GM10248 (cell line): ENCODE measurements around the gene TOR4A.

Experiments used
- CTCF ChIA-PET: fragments of 300-600 bp; sonication (Branson Sonifier 250); formaldehyde crosslinking; extraction: SDS; loops from one replicate; lab custom pipeline; 2021; ENCODE audit warnings: antibody characterized with exemption; lab: Yijun Ruan, JAX
- POLR2A ChIA-PET: fragments of 350-650 bp; sonication (Branson Sonifier 250); formaldehyde crosslinking; extraction: SDS; loops from one replicate; lab custom pipeline; 2020; ENCODE audit warnings: antibody characterized with exemption; lab: Yijun Ruan, JAX
- DNase-seq: peaks from one replicate; pipeline ENCODE4 v3.0.0; 2012; ENCODE audit errors: extremely low spot score
- TF ChIP-seq, protein P1 (sequence below): IDR thresholded peaks from 2 replicates; pipeline ENCODE4 v1.5.1; 2012; ENCODE audit warnings: mild to moderate bottlenecking, low read depth; ENCODE audit errors: extremely low read depth, missing control alignments, control extremely low read depth

TOR4A gene

GRCh38 chr9:137275203-137275587, 2.3 kb upstream of the TOR4A start:
- CTCF ChIA-PET: interaction anchor here (1.0 to 1.8 kb wide), 5 partner anchors 11 to 171 kb away, joined by 3 to 5 read pairs (median 4); no protein-coding TSS in a partner anchor
- TF ChIP-seq, protein P1, sequence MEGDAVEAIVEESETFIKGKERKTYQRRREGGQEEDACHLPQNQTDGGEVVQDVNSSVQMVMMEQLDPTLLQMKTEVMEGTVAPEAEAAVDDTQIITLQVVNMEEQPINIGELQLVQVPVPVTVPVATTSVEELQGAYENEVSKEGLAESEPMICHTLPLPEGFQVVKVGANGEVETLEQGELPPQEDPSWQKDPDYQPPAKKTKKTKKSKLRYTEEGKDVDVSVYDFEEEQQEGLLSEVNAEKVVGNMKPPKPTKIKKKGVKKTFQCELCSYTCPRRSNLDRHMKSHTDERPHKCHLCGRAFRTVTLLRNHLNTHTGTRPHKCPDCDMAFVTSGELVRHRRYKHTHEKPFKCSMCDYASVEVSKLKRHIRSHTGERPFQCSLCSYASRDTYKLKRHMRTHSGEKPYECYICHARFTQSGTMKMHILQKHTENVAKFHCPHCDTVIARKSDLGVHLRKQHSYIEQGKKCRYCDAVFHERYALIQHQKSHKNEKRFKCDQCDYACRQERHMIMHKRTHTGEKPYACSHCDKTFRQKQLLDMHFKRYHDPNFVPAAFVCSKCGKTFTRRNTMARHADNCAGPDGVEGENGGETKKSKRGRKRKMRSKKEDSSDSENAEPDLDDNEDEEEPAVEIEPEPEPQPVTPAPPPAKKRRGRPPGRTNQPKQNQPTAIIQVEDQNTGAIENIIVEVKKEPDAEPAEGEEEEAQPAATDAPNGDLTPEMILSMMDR: no peak
- POLR2A ChIA-PET: interaction anchor here (1.1 to 1.3 kb wide), 3 partner anchors 30 to 34 kb away, joined by 3 to 4 read pairs (median 4); partner anchors contain the start of gene TUBB4B
- DNase-seq: no peak

DNA sequence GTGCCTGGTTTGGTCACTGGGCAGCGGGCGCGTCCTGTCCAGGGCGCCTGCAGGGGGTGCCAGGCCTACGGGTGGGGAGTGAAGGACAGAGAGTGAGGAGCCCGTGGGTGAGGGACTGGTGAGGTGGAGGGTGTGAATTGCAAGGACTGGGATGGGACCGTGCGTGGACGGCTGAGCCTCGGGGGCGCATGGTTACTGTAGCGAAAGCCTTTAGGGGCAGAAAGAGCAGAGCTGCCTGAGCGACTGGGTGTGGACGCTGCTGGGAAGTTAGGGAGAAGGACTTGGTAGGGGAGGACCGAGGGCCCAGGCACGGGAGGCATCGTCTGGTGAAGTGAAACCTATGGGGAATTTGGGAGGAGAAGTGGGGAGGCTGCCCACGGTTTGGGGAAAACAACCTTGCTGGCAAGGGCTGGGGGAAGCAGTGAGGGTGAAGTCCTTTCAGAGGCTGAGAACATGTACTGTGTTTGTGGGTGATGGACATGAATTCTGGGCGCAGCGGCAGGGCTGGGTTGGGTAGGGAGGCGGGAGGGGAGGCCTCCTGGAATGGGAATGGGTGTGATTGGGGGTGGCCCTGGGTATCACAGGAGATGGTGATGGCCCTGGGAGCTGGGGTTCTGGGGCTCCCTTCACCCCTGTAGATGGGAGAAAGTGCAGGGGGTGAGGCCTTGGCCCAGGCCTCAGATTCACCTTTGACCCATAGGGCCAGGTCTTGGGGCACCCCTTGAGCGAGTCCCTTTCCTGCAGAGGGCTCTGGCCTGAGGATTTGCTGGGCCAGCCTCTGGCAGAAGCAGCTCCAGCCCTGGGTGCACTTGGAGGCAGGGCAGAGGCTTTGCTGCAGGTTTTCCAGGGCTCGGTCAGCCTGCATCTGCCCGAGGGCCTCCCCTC, 1.7 kb upstream of the TOR4A start:
- ChIA-PET CTCF (interaction anchor here (1.0 to 2.4 kb wide), 3 partner anchors 11 to 26 kb away, joined by 3 to 11 read pairs (median 6); partner anchors contain the start of gene NRARP), POLR2A (interaction anchor here (2.0 kb wide), 1 partner anchor 26 kb away, joined by 7 read pairs; the partner anchor contains the start of gene NRARP)
- TF ChIP-seq, protein P1: no peak
- DNase-seq: no peak

GRCh38 chr9:137276473-137277328, 825 bp upstream of the TOR4A start:
- TF ChIP-seq, protein P1: no peak
- POLR2A ChIA-PET: interaction anchor here (0.6 to 2.0 kb wide), 6 partner anchors 11 to 347 kb away, joined by 3 to 7 read pairs (median 4); partner anchors contain the start of gene NRARP
- DNase-seq: no peak
- CTCF ChIA-PET: interaction anchor here (1.1 to 2.4 kb wide), 6 partner anchors 7 to 209 kb away, joined by 3 to 11 read pairs (median 5); partner anchors contain the start of gene NRARP

- ChIA-PET CTCF (interaction anchor here (0.7 to 2.4 kb wide), 5 partner anchors 8 to 41 kb away, joined by 3 to 11 read pairs (median 4); partner anchors contain the start of gene NRARP), POLR2A (interaction anchor here (1.0 to 2.0 kb wide), 3 partner anchors 9 to 36 kb away, joined by 3 to 7 read pairs (median 6); partner anchors contain the start of gene NRARP)
- TF ChIP-seq, protein P1: no peak
- no peak for DNase-seq
Observed at GRCh38 chr9:137278061-137278701, 655 bp downstream of the TOR4A start.

DNA sequence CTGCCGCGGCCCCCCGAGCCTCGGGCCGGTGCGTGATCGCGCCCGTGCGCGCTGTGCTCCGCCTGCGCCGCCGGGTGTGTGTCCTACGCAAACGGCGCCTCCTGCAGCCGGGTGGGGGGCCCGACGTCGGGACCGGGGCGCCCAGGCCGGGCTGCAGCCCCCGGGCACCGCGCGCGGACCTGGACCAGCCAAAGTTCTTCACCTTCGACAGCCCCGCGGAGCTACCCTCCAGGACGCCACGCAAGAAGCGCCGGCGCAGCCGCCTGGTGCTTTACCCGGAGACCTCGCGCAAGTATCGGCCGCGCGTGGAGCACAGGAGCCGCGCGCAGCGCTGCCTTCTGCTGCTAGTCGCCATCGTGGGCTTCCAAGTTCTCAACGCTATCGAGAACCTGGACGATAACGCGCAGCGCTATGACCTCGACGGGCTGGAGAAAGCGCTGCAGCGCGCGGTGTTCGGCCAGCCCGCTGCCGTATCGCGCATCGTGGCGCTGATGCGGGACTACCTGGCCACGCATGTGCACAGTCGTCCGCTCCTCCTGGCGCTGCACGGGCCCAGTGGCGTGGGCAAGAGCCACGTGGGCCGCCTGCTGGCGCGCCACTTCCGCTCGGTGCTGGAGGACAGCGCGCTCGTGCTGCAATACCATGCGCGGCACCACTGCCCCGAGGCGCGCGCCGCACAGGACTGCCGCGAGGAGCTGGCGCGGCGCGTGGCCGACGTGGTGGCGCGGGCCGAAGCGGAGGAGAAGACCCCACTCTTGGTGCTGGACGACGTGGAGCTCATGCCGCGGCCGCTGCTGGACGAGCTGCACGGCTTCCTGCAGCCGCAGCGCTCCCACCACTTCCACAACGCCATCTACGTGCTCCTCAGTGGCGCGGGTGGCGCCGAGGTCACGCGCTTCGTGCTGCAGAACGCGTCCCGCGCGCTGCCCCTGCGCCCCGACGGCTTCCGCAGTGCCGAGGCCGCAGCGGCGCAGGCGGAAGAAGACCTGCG, 1.5 kb downstream of the TOR4A start:
- no peak for DNase-seq
- TF ChIP-seq, protein P1: no peak
- CTCF ChIA-PET: interaction anchor here (0.7 to 1.6 kb wide), 3 partner anchors 10 to 144 kb away, joined by 3 read pairs; partner anchors contain the start of genes EXD3 and NOXA1
- POLR2A ChIA-PET: no interaction called here
